ENCODE results near the gene AKAP9.

DNA sequence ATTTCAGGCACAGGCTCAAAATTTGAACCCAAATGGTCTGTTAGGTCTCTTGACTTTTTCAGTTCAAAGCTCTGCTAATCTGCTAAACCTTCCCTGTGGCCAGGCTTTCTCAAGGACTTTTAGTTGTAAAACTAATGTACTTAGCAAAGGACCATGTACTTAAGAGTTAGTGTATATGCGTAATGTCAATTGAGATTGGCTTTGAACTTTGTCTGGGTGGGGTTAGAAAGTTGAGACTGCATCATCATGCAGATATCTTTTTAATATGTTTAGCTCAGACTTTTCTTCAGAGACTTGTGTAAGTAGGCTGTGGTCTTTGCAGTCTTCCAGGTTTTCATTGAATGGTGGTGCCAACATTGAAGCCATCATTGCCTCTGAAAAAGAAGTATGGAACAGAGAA, 159.9 kb downstream of the AKAP9 start:
- TF ChIP-seq, protein P1, sequence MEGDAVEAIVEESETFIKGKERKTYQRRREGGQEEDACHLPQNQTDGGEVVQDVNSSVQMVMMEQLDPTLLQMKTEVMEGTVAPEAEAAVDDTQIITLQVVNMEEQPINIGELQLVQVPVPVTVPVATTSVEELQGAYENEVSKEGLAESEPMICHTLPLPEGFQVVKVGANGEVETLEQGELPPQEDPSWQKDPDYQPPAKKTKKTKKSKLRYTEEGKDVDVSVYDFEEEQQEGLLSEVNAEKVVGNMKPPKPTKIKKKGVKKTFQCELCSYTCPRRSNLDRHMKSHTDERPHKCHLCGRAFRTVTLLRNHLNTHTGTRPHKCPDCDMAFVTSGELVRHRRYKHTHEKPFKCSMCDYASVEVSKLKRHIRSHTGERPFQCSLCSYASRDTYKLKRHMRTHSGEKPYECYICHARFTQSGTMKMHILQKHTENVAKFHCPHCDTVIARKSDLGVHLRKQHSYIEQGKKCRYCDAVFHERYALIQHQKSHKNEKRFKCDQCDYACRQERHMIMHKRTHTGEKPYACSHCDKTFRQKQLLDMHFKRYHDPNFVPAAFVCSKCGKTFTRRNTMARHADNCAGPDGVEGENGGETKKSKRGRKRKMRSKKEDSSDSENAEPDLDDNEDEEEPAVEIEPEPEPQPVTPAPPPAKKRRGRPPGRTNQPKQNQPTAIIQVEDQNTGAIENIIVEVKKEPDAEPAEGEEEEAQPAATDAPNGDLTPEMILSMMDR (IDR thresholded peaks at IDR 0.05; ENCODE audit: low read depth, low read length, poor library complexity, severe bottlenecking), result no peak
- no peak for TF ChIP-seq EZH2phosphoT487 (IDR thresholded peaks at IDR 0.05; ENCODE audit: borderline replicate concordance, low read length)
